HepG2 (cell line): ENCODE results near the gene C19orf38. TPM values are rescaled to one million over a fixed set of nuclear protein-coding genes. Genes with fewer than 3 reads are reported as not detected.

Experiments used
- CBX1 ChIP-seq: IDR thresholded peaks from one replicate; pipeline ENCODE4 v1.6.1; 2016; ENCODE audit warnings: antibody characterized with exemption, low read depth
- DMAP1 ChIP-seq: IDR thresholded peaks from 2 replicates; pipeline ENCODE4 v1.6.1; 2016
- E2F5 ChIP-seq: sonication (generic); formaldehyde crosslinking; conservative IDR thresholded peaks from 2 replicates; pipeline ENCODE4 v1.4.0; 2020; ENCODE audit warnings: missing genetic modification reagents
- ELF4 ChIP-seq: sonication (generic); formaldehyde crosslinking; IDR thresholded peaks from 2 replicates; pipeline ENCODE4 v1.5.0; 2020; ENCODE audit warnings: missing genetic modification reagents, mild to moderate bottlenecking, moderate library complexity, borderline replicate concordance
- FOXA1 ChIP-seq, 2 experiments: fragments of 450-650 bp in 1 of 2; sonication (generic) in 1 of 2; formaldehyde crosslinking in 1 of 2; IDR thresholded peaks; 2 replicates each; pipeline versions ENCODE4 v1.4.0 to v1.6.1; 2016 to 2020; ENCODE audit warnings: missing genetic modification reagents in 1 of 2
- GMEB1 ChIP-seq: sonication (generic); formaldehyde crosslinking; IDR thresholded peaks from 2 replicates; pipeline ENCODE4 v1.5.1; 2020; ENCODE audit warnings: missing genetic modification reagents, mild to moderate bottlenecking, borderline replicate concordance
- HNRNPLL ChIP-seq: fragments of 200-400 bp; formaldehyde crosslinking; IDR thresholded peaks from 2 replicates; pipeline ENCODE4 v1.6.1; 2017; ENCODE audit warnings: mild to moderate bottlenecking, low read depth, low read length; ENCODE audit not compliant: poor library complexity, severe bottlenecking
- IRX3 ChIP-seq: sonication (generic); formaldehyde crosslinking; IDR thresholded peaks from 2 replicates; pipeline ENCODE4 v1.8.1; 2023; ENCODE audit warnings: mild to moderate bottlenecking, low read depth, missing genetic modification reagents, borderline replicate concordance
- MLXIP ChIP-seq: sonication (generic); formaldehyde crosslinking; IDR thresholded peaks from 2 replicates; pipeline ENCODE4 v1.9.0; 2021; ENCODE audit warnings: missing genetic modification reagents, borderline replicate concordance
- NPAS2 ChIP-seq: sonication (generic); formaldehyde crosslinking; IDR thresholded peaks from 2 replicates; pipeline ENCODE4 v1.8.0; 2022; ENCODE audit warnings: mild to moderate bottlenecking, missing genetic modification reagents, borderline replicate concordance
- REXO4 ChIP-seq: sonication (generic); formaldehyde crosslinking; IDR thresholded peaks from 2 replicates; pipeline ENCODE4 v1.8.0; 2022; ENCODE audit warnings: missing genetic modification reagents, mild to moderate bottlenecking, borderline replicate concordance
- SAP130 ChIP-seq: IDR thresholded peaks from 2 replicates; pipeline ENCODE4 v1.6.1; 2016; ENCODE audit warnings: low read depth
- SNAPC5 ChIP-seq: sonication (generic); formaldehyde crosslinking; IDR thresholded peaks from 2 replicates; pipeline ENCODE4 v1.8.1; 2023; ENCODE audit warnings: mild to moderate bottlenecking, missing genetic modification reagents, borderline replicate concordance
- THRA ChIP-seq: sonication (generic); formaldehyde crosslinking; IDR thresholded peaks from 2 replicates; pipeline ENCODE4 v1.4.0; 2020; ENCODE audit warnings: missing genetic modification reagents, borderline replicate concordance
- XRCC5 ChIP-seq: fragments of 200-400 bp; formaldehyde crosslinking; optimal IDR thresholded peaks from 2 replicates; pipeline ENCODE3; 2017; ENCODE audit warnings: mild to moderate bottlenecking, low read length
- ZBTB1 ChIP-seq: sonication (generic); formaldehyde crosslinking; IDR thresholded peaks from 2 replicates; pipeline ENCODE4 v1.4.0; 2020; ENCODE audit warnings: missing genetic modification reagents, borderline replicate concordance
- ZBTB14 ChIP-seq: sonication (generic); formaldehyde crosslinking; IDR thresholded peaks from 2 replicates; pipeline ENCODE4 v1.4.0; 2020; ENCODE audit warnings: missing genetic modification reagents
- ZBTB26 ChIP-seq: IDR thresholded peaks from 2 replicates; pipeline ENCODE4 v1.6.1; 2016; ENCODE audit warnings: missing compliant biosample characterization, missing genetic modification reagents, borderline replicate concordance
- ZNF468 ChIP-seq: sonication (generic); formaldehyde crosslinking; IDR thresholded peaks from 2 replicates; pipeline ENCODE4 v1.8.0; 2022; ENCODE audit warnings: mild to moderate bottlenecking, moderate library complexity, missing genetic modification reagents
- polyA plus RNA-seq, 8 experiments: library from polyadenylated mRNA; depleted of rRNA in 3 of 8; stranded (reverse) in 7 of 8; unstranded in 1 of 8; fragments of >200 nt; fragmentation: Illumina TruSeq in 4 of 8; extraction: Trizol in 4 of 8; gene quantifications; 2 replicates each; pipeline versions ENCODE4 v1.2.1 to v1.2.3, GENCODE V29; 2011 to 2016; ENCODE audit warnings: low read depth in 4 of 8, missing spikeins in 1 of 8, mixed read lengths in 1 of 8; ENCODE audit not compliant: insufficient read depth in 1 of 8
- total RNA-seq, 5 experiments: library from RNA; depleted of rRNA; stranded (reverse); fragments of >200 nt; fragmentation: Illumina TruSeq; extraction: Trizol; gene quantifications; 2 replicates each; pipeline ENCODE4 v1.2.3, GENCODE V29; 2016; ENCODE audit warnings: low read depth in 1 of 5

Gene C19orf38
- total and polyA plus RNA-seq, 2 of the 13 experiments (the other 11 are each of a cell fraction or from before 2014, with no cell fraction given) = 0.11 TPM; not detected in 1

- TF ChIP-seq NPAS2 (CRISPR knock-in tag) (no peak), ELF4 (CRISPR knock-in tag) (no peak), XRCC5 (peak; percentile 57), THRA (CRISPR knock-in tag) (peak; percentile 25; the same call in 1 of the 2 replicates), HNRNPLL (peak; percentile 79), ZBTB26 (CRISPR knock-in tag) (no peak), SAP130 (CRISPR knock-in tag) (peak; percentile 61; the same call in 1 of the 2 replicates), REXO4 (CRISPR knock-in tag) (no peak), E2F5 (CRISPR knock-in tag) (0 out of 2 replicates have a peak, but pooled peaks have one; percentile 35), IRX3 (no peak), ZBTB1 (CRISPR knock-in tag) (no peak), FOXA1 (IDR thresholded peaks at IDR 0.05) (no peak), FOXA1 (CRISPR knock-in tag; IDR thresholded peaks at IDR 0.05) (no peak), ZBTB14 (CRISPR knock-in tag) (no peak), GMEB1 (CRISPR knock-in tag) (peak; percentile 55; the same call in 1 of the 2 replicates), SNAPC5 (CRISPR knock-in tag) (no peak), DMAP1 (no peak), MLXIP (CRISPR knock-in tag) (no peak), CBX1 (no peak), ZNF468 (CRISPR knock-in tag) (no peak)
Observed at GRCh38 chr19:10870955-10871603, 22.9 kb downstream of the C19orf38 start, which contains the start of gene CARM1 (continued).
